AG04449 (cell line): ENCODE measurements around the gene SLC9C1.

Experiments
- CTCF ChIA-PET: fragments of 350-600 bp; formaldehyde crosslinking; extraction: SDS; loops from one replicate; lab custom pipeline; 2021; ENCODE audit warnings: antibody characterized with exemption; lab: Yijun Ruan, JAX
- POLR2A ChIA-PET: fragments of 400-600, 350-600 bp; formaldehyde crosslinking; extraction: SDS; loops from one replicate; lab custom pipeline; 2020; ENCODE audit warnings: antibody characterized with exemption, inconsistent platforms; lab: Yijun Ruan, JAX
- DNase-seq: peaks from one replicate; pipeline ENCODE4 v3.0.0-alpha.2; 2010; ENCODE audit warnings: low read depth, low spot score
- H3K4me3 ChIP-seq: 2 replicates; pipeline ENCODE4 v1.5.1; 2011; ENCODE audit warnings: low read depth, mild to moderate bottlenecking, control low read depth, low read length
- CTCF ChIP-seq: IDR thresholded peaks from one replicate; pipeline ENCODE4 v1.5.1; 2011; ENCODE audit warnings: mild to moderate bottlenecking, moderate library complexity, low read length, control low read depth, inconsistent platforms; ENCODE audit not compliant: insufficient read depth; ENCODE audit errors: missing control alignments

Gene SLC9C1

GRCh38 chr3:112315791-112316190 lies 21.8 kb upstream of the SLC9C1 start:
- POLR2A ChIA-PET: no interaction called here
- no peak for TF ChIP-seq CTCF
- CTCF ChIA-PET: interaction anchor here (1.0 to 2.7 kb wide), 4 partner anchors 11 to 204 kb away, joined by 3 to 7 read pairs (median 3); partner anchors contain the start of gene SLC9C1
- DNase-seq: no peak
- H3K4me3 ChIP-seq: no peak overlapping the region

DNA sequence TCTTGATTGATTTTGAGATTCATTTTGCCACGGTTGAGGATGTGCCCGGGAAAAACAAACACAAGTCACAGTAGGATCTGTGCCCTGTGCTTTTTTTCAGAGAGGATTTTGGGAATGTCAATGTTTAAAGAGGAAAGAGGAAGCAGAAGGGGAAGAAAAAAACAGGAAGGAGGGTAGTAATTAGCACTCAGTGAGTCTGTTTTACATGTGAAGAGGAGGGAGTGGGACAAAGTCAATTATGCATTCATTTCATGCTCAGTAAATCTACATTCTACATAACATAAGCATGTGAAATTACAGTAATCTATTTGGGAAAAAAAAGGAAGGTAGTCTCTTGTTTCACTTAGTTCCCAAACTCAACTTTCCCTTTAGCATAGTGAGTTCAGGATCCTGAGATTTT lies 20.6 kb upstream of the SLC9C1 start:
- ChIA-PET CTCF (interaction anchor here (2.7 kb wide), 1 partner anchor 21 kb away, joined by 7 read pairs; the partner anchor contains the start of gene SLC9C1), POLR2A (no interaction called here)
- no peak for TF ChIP-seq CTCF
- no peak for DNase-seq
- no peak overlapping the region for H3K4me3 ChIP-seq

GRCh38 chr3:112308151-112308911 lies 14.3 kb upstream of the SLC9C1 start:
- no peak for TF ChIP-seq CTCF
- DNase-seq: no peak
- CTCF ChIA-PET: interaction anchor here (0.8 to 3.7 kb wide), 6 partner anchors 9 to 211 kb away, joined by 3 to 22 read pairs (median 4); partner anchors contain the start of gene SLC9C1
- POLR2A ChIA-PET: interaction anchor here (0.6 kb wide), 1 partner anchor 253 kb away, joined by 3 read pairs; the partner anchor contains the start of genes ATG3 and SLC35A5
- H3K4me3 ChIP-seq: no peak overlapping the region

DNA sequence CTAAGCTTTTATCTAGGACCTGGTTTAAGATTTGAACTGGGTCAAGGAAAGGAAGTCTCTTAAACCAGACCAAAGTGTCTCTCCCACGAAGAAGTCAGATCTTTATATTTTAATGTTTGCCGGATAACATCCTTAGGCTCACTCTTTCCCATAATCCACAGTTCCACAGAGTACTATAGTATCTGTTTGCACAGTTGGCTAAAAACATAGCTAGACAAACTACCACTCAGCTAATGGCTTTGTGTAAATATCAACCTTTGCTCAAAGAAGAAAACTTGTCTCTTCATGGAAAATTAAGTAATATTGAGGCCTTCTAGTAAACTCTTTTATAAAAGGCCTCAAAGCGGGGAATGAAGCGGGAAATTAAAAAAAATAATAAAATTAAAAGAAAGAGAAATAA lies 13.5 kb upstream of the SLC9C1 start:
- ChIA-PET CTCF (interaction anchor here (1.3 to 3.7 kb wide), 3 partner anchors 8 to 196 kb away, joined by 3 to 22 read pairs (median 7); partner anchors contain the start of gene SLC9C1), POLR2A (no interaction called here)
- no peak overlapping the region for H3K4me3 ChIP-seq
- DNase-seq: no peak
- no peak for TF ChIP-seq CTCF

GRCh38 chr3:112306825-112307224 lies 12.8 kb upstream of the SLC9C1 start:
- ChIA-PET CTCF (interaction anchor here (2.3 to 3.7 kb wide), 3 partner anchors 7 to 16 kb away, joined by 7 to 22 read pairs (median 14); partner anchors contain the start of gene SLC9C1), POLR2A (no interaction called here)
- no peak for TF ChIP-seq CTCF
- no peak for DNase-seq
- no peak overlapping the region for H3K4me3 ChIP-seq

- ChIA-PET POLR2A (interaction anchor here (0.7 kb wide), 1 partner anchor 176 kb away, joined by 3 read pairs; no protein-coding TSS in a partner anchor), CTCF (interaction anchor here (0.7 to 3.6 kb wide), 12 partner anchors 9 to 330 kb away, joined by 3 to 51 read pairs (median 5); partner anchors contain the start of gene SLC9C1)
- no peak overlapping the region for H3K4me3 ChIP-seq
- TF ChIP-seq CTCF: no peak
- DNase-seq: no peak
Observed at GRCh38 chr3:112304611-112305010, 10.6 kb upstream of the SLC9C1 start.
